ENCODE measurements around the gene CRIP1. TPM values are rescaled to one million over a fixed set of nuclear protein-coding genes. Genes with fewer than 3 reads are reported as not detected.

CRIP1 gene
- total RNA-seq, 1 donor from 2014 or later, result 112 TPM

DNA sequence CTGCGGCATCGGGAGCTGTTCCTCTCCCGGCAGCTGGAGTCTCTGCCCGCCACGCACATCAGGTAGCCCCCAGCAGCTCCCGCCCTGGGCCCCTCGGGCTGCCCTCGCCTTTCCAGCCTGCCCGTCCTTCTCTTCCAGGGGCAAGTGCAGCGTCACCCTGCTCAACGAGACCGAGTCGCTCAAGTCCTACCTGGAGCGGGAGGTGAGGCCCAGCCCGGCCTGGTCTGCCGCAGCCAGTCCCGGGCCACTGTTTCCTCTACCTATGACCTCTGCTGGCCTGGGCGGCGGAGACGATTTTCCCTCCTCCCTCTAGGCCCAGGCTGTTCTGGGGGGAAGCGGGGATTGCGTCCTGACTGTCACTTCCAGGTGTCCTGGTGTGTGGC lies 36.6 kb upstream of the CRIP1 start:
- ATAC-seq, result no peak
- no peak for DNase-seq (ENCODE audit: low spot score)
- intact Hi-C loops (cut with DNase I), result no loop called here

DNA sequence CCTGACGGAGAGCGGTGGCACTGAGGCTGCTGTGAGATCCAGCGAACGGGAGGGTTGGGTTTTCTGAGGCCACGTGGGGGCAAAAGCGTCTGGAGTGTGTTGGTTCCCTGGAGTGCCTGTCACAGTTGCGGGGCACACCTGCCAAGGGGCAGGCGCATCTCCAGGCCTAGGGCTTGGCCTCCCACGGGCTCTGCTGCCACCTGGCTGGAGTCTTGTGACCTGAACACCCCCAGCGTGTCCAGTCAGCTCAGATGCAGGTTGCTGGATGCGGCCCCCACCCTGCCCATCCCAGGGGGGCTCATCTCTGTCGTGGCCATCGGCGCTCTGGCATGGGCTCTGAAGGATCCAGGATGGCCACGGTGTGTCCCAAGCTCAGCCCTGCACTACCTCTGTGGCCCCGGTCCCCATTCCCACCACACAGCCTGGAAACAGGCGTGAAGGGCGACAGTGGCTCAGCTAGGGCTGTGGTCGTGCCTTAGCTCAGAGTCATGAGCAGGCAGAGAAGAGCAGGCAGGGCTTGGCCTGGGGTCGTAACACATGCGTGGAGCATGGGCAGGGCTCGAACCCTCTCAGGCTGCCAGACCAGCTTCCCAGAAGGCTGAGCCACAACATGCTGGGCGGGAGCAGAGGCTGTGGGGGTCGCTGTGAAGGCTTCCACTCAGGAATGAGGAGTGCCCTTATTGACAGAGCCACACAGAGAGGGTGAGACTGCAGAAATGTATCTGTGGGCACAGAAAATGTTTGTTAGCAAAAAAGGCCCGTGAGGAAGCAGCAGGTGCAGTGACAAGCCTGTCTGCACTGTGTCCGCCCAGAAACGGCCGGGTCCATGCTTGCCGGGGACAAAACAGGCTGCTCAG lies 35.6 kb upstream of the CRIP1 start:
- DNase-seq (ENCODE audit: low spot score), result no peak
- no peak for ATAC-seq
- intact Hi-C loops (cut with DNase I), result no loop called here

DNA sequence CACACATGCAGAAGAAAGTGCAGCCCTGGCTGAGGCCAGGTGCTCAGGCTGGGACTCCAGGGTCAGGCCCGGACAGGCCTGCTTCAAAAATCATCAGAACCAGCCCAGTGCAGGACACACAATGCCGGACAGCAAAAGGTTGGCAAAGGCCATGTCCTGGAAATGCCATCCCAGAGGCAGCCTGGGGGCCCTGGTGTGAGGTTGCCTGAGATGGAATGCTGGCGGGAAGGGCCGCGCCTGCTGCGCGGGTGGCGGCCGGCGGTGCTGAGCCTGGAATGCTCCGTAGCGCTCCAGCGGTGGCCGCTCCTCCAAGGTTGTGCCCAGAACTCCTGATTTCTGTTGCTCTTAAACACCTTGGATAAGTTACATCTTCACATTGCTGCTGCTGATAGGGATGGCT lies 33.7 kb upstream of the CRIP1 start:
- DNase-seq (ENCODE audit: low spot score) (no peak), ATAC-seq (no peak)
- intact Hi-C loops (cut with DNase I), result no loop called here

DNA sequence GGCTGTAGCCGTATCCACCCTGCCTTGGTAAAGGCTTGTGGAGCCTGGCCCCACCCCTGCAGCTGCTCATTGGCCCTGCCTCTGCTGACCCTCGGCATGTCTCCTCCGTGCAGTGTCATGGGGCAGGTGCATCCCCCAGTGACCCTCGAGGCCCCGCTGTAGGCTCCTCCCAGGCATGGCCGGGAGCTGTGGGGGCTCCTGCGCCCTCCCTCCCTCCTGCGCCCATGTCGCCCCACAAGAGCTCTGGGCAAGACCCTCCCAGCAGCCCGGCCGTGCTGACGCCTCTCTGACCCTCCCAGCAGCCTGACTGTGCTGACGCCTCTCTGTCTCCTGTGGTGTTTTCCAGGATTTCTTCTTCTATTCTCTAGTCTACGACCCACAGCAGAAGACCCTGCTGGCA lies 32.8 kb upstream of the CRIP1 start:
- intact Hi-C loops (cut with DNase I), result no loop called here
- DNase-seq (ENCODE audit: low spot score) (no peak), ATAC-seq (no peak)

DNA sequence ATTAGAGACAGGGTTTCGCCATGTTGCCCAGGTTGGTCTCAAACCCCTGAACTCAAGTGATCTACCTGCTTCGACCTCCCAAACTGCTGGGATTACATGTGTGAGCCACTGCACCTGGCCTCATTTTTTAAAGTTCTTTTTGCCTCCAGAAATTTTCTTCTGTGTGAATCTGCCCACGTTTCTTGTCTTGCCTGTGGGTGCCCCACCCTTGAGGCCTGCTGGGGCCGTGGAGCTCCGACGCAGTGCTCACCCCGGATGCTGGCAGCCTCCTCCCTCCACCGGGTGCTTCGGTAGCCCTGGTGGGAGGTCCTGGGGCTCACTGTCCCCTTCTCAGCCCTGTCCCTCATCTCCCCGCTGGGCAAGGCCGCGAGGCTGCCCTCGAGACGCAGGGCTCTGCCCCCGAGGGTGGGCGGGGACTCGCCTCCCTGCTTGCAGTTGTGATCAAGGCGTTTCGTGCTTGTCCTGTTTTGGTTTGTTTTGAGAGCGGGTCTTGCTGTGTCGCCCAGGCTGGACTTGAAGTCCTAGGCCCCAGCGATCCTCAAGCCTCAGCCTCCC lies 31.5 kb upstream of the CRIP1 start:
- intact Hi-C loops (cut with DNase I), result no loop called here
- DNase-seq (ENCODE audit: low spot score) (no peak), ATAC-seq (no peak)

DNA sequence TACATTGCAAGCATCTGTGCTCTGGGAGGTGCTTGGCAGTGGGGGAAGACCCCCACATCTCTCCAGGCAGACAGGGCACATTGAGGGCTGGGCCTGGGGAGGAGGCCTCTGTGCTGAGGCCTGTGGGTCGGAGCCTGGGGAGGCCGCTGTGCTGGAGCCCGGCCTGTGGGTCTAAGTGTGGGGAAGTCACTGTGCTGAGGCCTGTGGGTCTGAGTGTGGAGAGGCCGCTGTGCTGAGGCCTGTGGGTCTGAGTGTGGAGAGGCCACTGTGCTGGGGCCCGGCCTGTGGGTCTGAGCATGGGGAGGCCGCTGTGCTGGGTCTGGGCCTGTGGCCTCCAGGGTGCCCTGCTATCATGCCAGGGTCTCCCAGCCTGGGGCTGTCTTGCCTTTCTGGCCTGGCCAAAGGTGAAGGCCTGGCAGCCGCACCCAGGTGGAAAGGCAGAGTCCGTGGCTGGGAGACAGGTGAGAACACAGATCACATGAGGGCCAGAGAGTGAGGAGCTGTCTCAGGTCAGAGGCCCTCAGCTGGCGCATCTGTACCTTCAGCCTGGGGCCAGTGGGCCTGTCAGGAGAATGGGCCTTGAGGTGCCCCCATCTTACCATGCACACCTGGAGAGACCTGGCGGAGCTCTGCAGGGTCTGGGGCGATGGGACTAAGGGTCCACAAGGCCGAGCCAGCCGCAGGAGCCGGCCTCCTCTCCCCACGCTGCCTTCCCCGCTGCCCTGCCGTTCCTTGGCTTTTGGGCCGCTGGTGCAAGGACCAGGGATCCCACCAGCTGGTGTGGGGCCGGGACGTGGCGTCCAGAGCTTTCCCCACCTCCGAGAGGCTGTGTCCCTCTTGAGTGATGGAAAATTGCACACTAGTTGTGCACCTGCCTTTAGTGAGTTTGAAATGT lies 30.7 kb upstream of the CRIP1 start:
- intact Hi-C loops (cut with DNase I), result no loop called here
- DNase-seq (ENCODE audit: low spot score) (no peak), ATAC-seq (peak; percentile 9)

DNA sequence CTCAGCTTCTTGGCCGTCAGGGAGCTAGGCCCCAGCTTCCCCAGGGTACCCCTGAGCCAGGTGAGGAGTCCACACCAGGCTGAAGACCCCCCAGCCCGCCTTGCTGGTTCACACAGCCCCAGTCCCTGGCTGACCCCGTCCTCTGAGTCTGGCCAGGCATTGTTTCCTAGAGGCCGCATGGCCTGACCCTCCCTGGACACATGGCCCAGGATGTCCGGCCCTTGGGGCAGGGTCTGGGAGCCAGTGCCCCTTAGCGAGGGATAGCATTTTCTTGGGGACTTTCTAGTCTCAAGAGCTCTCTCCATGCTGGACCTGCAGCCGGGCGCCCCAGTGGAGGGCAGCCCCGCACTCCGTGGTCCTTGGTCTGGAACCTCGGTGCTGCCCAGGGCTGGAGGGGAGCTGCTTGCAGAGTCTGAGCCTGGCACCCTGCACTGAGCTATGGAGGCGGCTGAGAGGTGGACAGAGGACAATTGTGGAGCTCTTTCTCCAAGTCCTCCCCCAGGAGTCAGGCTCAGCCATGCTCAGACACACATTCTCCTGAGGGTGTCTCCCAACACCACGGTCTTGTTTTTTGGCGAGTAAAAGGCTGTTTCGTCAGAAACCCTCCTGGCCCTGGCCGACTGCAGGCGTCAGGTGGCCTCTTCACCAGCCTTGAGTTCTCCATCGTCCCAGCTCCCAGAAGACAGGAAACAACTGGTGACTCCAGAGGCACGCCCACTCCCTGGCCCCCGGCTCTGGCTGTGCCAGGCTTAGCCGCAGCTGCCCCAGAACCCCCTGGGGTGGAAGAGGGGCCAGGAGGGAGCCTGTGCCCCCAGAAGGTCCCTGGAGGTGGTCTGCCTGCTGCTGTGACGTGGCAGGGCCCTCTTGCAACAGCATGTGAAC lies 29.7 kb upstream of the CRIP1 start:
- intact Hi-C loops (cut with DNase I), result no loop called here
- ATAC-seq, result peak; percentile 29

DNA sequence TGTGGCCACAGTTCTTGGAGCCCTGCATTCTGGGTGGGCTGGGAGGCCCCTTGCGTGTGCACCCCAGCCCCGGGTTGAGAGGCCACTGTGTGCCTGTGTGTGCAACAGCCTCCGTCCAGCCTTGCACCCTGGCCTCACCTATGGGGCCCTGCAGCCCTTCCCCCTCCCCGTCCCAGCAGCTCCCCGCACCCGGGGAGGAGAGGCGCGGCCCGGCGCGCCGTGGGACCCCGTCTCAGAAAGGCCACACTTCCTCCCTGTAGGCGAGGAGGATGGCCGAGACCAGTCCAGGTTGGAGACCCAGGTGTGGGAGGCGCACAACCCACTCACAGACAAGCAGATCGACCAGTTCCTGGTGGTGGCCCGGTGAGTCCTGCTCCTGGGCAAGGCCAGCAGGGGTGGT lies 28.7 kb upstream of the CRIP1 start:
- intact Hi-C loops (cut with DNase I), result no loop called here
- DNase-seq (ENCODE audit: low spot score) (no peak), ATAC-seq (no peak)

More for the DNA sequence above, 29.7 kb upstream of the CRIP1 start:
- no peak for DNase-seq (ENCODE audit: low spot score)

DNA sequence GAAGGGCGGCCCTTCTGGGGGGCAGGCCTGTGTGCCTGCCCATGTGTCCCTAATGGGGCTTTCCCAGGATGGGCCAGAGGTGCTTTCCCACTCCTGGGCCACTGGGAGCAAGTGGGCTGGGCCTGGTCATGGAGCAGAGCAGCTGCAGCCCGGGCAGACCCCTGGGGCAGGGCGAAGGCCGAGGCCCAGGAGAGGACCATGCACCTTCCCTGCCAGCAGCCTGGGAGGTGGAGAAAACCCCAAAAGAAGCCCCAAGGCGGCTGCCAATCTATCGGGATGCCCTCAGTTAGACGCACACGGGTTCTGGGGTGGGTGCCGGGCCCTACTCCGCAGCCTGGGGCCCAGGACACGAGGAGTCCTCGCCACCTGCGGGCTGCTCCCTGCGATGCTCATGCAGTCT lies 28.1 kb upstream of the CRIP1 start:
- ATAC-seq, result no peak

DNA sequence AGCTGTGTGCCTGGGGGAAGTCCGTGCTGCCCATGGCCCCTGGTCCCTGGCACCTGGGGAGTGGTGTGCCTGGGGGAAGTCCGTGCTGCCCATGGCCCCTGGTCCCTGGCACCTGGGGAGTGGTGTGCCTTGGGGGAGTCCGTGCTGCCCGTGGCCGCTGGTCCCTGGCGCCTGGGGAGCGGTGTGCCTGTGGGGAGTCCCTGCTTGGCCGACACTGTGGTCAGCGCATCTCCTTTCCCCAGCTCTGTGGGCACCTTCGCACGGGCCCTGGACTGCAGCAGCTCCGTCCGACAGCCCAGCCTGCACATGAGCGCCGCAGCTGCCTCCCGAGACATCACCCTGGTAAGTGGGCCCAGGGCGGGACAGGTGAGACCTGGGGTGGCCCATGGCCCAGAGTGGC lies 26.6 kb upstream of the CRIP1 start:
- intact Hi-C loops (cut with DNase I), result no loop called here
- DNase-seq (ENCODE audit: low spot score), result no peak
- ATAC-seq, result no peak

More for the DNA sequence above, 28.1 kb upstream of the CRIP1 start:
- no peak for DNase-seq (ENCODE audit: low spot score)
- intact Hi-C loops (cut with DNase I), result no loop called here

DNA sequence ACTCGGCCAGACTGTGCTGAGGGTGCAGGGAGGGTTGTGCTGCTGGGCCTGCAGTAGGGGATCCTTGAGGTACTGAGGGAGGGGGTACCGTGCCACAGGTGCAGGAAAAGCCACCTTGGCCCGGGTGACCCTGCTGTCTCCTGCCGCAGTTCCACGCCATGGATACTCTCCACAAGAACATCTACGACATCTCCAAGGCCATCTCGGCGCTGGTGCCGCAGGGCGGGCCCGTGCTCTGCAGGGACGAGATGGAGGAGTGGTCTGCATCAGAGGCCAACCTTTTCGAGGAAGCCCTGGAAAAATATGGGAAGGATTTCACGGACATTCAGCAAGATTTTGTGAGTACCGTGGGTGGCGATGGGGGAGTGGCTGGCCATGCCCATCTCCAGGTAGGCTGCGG lies 26.1 kb upstream of the CRIP1 start:
- DNase-seq (ENCODE audit: low spot score) (no peak), ATAC-seq (no peak)
- intact Hi-C loops (cut with DNase I), result no loop called here

DNA sequence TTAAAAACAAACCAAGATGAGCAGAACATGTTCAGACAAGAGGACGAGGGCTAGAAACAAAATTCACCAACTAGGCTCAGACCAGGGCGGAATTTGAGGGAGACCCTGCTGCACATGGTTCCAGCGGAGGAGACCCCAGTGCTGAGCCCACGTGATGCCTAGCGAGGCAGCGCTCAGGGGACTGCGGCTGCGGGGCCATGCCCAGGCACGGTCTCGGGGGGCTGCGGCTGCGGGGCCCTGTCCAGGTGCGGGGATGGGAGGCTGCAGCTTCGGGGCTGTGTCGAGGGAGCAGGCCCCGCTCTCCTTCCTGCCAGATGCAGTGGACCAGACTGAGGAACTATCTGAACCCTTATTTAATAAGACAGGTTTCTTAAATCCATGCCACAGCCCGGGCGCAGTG lies 24.8 kb upstream of the CRIP1 start:
- intact Hi-C loops (cut with DNase I), result no loop called here
- ATAC-seq (no peak), DNase-seq (ENCODE audit: low spot score) (no peak)

DNA sequence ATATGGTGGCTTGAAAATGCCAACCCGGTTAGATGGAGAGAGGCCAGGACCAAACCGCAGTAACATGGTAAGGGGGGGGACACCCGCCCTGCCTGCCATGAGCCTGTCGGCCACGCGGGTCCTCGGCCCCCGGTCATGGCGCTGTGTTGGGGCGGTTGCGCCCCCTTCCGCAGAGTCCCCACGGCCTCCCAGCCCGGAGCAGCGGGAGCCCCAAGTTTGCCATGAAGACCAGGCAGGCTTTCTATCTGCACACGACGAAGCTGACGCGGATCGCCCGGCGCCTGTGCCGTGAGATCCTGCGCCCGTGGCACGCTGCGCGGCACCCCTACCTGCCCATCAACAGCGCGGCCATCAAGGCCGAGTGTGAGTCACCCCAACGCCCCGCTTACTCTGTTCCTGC lies 22.2 kb upstream of the CRIP1 start:
- ATAC-seq (no peak), DNase-seq (ENCODE audit: low spot score) (no peak)
- intact Hi-C loops (cut with DNase I), result no loop called here

DNA sequence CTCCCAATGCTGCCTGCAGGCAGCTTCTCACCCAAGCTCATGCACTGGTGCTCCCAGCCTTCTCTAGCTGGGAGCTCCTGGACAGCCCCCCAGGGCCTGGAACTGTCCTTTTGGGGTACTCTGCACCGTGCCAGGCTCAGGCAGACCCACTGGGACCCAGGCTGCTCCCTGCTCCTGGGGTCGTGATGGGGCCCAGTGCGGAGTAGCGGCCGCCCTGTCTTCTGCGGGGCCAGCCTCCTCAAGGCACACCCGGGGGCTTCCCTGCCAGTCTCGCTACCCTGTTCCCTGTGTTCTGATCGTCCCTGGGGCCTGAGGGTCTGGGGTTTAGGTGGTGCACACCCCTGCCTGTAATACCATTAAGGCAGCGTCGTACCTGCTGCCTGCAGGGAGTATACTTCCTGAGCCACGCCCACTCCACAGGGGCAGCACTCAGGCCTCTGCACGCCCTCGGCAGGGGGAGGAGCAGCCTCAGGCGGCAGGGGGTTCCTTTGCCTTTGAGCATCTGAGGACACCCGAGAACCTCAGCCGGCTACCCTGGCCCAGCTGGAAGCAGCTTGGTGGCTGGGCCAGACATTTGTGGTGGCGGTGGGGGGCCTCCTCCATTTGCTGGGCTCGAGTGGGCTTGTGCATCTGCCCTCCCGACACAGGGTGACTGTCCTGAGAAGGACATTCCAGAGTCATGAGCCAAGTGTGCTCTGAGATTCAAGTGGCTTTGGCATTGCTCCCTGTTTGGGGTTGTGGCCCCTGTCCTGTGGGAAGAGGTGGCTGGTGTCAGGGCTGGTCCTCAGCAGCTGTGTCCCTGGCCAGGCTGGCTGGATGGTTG lies 21.3 kb upstream of the CRIP1 start:
- no peak for DNase-seq (ENCODE audit: low spot score)
- intact Hi-C loops (cut with DNase I), result no loop called here
- ATAC-seq, result no peak

DNA sequence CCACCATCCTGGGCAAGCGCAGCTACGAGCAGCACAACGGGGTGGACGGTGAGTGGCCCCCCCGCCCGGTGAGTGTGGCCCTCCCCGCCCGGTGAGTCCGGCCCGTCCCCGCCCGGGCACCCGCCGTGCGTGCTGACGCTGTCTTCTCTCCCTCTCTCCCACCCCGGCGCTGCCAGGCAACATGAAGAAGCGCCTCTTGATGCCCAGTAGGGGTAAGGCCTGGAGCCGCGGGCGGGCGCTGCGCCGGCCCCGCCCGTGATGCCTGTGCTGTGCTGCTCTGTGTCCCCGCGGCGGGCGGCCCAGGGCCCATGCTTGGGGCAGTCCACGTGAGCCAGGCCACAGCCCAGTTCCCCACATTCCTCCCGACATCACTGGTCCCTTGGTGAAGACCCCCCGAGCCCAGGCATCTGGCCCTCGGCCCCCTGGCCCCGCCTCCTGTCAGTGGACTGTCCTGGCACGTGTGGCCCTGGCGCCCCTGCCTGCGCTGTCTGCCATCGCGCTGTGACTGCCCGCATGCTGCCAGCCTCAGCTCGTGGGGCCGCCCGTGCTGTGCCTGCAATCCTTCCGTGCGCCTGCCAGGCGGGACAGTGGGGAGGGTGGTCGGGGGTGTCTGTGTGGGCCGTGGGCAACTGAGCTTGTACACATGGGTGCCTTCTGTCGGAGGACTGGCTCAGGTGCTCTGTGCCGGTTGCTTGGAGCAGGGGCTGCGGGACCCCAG lies 20.0 kb upstream of the CRIP1 start:
- ATAC-seq, result no peak
- DNase-seq (ENCODE audit: low spot score), result no peak
- intact Hi-C loops (cut with DNase I), result no loop called here

DNA sequence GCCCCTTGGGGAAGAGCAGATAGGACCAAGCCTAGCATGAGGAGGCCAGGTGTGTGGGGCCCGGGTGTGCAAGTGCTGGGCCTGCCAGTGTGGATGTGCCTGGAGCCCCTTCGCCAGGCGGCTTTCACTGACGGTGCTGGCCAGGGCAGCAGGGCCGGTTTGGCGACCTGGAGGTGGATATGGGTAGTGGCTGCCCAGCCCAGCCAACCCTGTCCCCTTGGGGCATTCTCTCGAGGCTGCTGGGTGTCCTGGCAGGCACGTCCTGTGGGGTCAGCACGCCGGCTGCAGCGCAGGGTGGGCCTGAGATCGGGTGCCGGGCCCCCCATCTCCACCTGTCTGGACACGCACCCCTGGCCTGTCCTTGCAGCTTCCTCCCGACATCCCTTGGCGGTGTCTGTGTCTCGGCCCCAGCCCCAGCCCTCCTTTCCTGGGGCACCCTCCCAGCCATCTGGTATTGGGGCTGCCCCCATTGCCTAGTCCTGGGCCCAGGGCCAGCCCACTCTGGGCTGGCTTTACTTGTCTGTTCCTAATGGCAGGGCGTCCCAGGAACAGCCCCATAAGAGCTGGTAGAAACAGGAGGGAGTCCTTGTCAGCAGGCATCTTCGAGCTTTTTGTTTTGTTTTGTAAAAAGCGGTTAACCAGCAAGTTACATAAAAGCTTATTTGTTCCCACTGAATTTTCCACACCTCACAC lies 19.3 kb upstream of the CRIP1 start:
- intact Hi-C loops (cut with DNase I), result no loop called here
- no peak for DNase-seq (ENCODE audit: low spot score)
- no peak for ATAC-seq

DNA sequence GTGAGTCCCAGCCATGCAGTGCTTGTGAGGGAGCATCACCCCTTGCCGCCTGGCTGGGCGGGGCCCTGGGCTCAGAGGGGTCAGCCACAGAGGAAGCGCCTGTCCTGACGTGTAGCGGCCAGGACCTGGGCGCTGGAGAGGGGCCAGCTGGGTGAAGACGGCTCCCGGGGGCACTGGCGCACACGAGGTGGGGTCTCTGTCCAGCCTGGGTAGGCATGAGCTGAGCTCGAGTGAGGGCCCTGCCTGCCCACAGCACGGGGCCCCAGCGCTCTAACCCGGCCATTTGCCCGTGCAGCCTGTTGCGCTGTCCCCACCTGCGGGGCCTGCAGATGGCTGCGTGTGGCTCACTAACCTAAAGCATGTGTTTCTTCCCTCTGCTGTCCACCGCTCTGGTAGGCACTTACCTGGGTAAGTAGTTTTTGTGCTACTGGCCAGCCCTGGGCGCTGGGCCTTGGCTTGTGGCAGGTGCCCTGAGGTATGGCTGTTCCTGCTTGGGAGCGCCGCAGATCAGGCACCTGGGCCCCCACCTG lies 18.7 kb upstream of the CRIP1 start:
- ATAC-seq (peak; percentile 1), DNase-seq (ENCODE audit: low spot score) (no peak)
- intact Hi-C loops (cut with DNase I), result no loop called here

Measured in sciatic nerve (tissue), 2 donors.